GM21529 (cell line): ENCODE results near the gene GDF7.

Experiments used
- ATAC-seq: cut with Tn5 transposase; IDR thresholded peaks from one replicate; pipeline ENCODE4 v1.9.1; 2021; ENCODE audit not compliant: unreplicated experiment

Gene GDF7

DNA sequence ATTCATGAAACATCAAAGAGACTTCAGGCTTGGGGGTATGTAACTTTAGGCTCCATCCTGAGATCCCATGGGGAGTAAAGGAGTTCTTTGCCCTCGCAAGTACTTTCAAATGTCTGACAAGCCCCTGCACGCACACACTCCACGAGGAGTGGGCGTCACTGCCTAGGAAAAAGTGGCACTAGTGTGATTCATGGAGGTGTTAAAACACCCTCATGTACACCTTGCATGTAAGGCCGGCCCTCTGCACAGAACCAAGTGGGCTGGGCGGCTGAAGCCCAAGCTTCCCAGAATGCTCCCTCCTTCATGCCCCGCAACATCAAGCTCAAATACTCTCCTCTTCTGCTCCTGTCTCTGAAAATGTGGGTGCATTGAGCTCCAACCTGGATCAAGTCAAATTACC lies 23.9 kb upstream of the GDF7 start:
- no peak for ATAC-seq

DNA sequence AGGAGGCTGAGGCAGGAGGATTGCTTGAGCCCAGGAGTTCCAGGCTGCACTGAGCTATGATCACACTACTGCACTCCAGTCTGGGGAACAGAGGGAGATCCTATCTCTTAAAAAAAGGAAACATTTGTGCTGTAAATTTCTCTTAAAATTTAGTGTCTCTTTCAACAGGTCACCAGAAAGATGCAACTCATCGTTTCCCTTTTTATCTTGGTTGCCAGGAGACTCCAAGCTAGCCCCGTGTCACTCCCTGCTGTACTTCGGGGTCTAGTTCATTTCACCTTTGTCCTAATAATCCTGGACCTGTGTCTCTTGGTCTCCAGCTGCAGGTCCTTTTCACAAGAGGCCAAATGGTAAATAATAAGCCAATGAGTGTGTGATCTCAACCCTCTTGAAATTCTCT lies 23.1 kb upstream of the GDF7 start:
- ATAC-seq: no peak

DNA sequence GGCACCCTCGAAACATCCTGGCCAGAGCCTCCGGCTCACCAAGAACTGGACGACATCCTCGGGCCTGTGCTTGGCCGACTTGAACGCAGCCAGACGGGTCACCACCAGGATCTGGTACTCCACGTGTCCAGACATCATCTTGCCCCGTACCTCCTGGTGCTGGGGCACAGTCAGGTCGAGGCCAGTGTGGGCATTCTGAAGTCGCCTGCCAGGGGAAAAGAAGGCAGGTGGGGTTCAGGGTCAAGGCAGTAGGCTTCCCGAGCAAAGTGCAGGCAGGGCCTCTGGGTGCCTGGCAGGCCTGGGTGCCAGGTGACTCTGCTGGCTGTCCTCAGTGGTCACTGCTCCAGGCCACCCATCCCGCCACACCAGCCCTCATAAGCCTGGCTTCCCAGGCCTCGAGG lies 21.6 kb upstream of the GDF7 start:
- no peak for ATAC-seq

DNA sequence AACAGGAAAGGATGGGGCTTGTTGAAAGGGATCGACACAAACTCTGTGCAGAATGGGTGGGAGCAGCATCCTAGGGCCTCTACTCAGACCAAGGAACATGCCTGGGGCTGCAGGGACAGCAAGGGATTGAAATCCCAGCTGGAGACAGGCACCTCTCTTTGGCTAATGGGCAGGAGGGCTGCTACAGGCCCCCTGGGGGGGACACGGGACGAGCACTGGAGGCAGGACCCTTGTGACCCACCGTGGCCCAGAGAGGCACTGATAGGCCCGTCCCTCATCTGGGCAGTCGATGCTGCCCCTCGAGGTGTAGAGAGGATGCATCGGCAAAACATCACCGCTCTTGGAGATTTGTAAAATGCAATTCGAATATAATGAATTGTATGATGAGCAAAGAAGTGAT lies 21.2 kb upstream of the GDF7 start:
- ATAC-seq: no peak

DNA sequence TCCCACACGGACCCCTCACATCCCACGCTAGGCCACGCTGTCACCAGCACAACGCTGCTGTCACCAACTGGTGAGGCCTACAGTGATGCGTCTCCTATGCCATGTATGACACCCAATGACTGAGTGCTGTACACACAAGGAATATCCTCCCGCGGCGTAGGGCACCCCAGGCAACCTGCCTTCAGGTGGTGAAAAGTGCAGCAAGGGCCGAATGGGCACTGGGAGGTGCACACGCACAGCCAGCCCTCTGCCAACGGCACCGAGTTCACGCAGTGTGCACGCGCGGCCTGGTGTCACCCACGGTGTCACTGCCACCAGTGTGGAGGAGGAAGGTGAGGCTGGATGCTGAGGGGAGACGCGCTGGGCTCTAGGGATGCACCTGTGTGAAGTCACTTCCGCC lies 20.5 kb upstream of the GDF7 start:
- no peak for ATAC-seq

DNA sequence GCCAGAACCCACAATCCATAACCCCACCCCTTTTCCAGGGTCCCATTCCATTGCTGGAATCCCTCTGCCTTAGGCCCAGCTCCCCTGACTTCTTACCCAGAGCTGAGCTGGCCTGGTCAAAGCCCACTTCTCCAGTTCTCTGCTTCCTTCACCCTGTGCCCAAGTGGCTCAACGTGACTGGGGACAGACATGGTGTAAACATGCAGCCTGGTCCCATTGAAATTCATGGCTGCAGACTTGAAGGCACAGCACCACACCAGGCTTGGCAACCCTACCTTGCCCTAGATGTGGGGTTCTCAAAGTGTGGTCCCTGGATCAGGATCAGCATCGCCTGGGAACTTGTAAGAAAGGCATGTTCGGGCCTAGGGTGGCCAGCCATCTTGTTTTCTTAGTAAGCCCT lies 19.7 kb upstream of the GDF7 start:
- no peak for ATAC-seq

DNA sequence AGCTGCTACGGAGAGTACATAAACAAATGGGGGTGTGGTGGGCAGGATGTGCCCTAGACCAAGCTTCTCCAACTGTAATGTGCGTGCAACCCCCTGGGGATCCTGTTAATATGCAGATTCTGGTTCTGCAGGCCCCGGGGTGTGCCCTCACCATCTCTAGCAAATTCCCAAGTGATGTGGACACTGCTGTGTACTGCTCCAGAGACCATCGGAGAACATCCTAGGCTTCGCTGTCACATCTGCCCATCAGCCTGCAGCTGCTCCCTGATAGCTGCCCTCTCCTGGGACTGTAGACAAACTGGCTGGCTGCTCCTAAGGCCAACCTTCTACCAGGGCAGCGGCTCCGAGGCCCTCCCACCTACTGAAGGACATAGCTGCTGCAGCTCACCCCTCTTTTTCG lies 19.2 kb upstream of the GDF7 start:
- ATAC-seq: no peak

DNA sequence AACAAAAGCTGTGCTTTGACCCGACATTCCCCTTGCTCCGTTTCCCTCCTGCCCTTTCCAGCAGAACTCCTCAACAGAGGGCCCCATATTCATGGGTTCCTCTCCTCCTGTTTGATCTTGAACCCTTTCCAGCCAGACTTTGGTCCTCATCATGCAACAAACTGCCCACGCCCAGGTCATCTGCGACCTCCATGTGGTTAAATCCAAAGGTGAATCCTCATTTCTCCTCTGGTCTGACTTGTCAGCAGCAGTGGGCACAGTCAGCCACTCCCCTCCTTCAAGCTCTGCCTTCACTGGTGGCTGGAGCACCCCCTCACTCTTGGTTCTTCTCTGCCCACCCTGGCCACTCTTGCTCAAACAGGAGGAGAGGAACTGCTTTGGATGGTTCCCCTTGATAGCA lies 18.7 kb upstream of the GDF7 start:
- ATAC-seq: no peak

DNA sequence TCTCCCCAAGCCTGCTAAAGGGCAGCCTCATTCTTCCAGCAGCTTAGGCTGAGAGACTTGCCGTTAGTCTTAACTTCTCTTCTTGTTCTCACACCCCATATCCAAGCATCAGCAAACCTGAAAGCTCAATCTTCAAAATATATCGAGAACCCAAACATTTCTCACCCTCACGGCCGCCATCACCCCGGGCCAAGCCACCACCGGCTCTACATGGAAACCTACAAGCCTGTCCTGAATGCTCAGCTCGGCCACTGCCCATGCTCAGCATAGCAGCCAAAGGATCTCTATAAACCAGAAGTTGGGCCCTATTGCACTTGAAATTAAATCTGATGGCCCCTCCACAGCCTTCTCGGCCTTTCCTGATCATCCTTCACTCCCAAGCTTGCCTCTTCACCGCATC lies 18.1 kb upstream of the GDF7 start:
- no peak for ATAC-seq

DNA sequence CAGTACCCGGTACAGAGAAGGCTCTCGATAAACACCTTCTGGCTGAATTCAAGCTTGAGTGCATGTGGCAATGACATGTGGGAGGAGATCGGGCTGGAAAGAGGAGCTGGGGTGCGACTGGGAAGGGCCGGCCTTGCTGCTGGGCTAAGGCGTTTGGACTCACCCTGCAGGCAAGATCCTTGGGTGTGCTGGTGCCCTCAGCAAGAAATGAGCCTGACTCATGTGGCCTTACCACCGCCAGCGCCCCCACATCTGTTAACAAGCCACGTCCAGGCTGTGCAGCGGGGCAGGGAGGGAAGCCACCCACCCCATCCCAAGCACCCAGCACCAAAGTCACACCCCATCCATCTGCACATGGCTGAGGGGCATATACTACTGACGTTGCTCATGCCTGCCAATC lies 17.4 kb upstream of the GDF7 start:
- no peak for ATAC-seq

DNA sequence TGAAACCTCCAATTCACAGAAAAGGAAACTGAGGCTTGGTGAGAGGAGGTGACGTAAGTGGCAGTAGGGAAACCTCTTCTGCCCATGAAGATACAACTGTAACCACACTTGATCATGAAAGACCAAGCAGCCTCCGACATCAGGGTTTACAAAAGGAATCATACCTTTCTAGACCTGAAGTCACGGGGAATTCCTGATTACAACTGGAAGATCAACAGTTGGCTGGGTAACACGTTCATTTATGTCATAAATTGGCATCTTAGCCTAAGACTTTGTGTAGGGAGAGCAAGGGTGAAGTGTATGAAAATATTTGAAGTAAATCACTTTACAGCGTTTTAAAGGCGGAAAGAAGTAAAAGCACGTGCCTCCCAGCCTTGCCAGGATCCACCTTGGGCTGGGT lies 17.0 kb upstream of the GDF7 start:
- ATAC-seq: no peak

DNA sequence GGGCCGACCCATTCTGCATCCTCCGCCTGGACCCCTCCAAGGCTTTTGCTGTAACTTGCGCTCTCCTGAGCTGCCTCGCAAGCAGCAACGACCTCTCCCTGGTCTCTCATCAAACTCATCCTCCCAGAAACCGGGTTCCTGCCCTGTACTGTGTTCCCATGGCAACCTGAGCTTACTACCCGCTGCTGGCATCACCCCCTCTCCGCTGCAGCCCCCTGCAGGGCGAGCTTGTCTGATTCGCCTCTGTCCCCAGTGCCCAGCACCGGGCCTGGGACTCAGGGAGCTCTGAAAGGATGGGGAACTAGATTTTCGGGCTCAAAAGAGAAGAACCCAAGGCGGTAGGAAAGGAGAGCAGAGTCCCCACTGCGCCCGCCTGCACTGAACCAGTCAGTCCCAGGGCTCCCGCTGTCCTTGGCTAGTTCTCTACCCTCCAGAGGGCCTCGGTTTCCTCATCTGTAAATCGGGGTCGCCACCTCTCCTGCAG lies 16.5 kb upstream of the GDF7 start:
- peak; percentile 21 for ATAC-seq

DNA sequence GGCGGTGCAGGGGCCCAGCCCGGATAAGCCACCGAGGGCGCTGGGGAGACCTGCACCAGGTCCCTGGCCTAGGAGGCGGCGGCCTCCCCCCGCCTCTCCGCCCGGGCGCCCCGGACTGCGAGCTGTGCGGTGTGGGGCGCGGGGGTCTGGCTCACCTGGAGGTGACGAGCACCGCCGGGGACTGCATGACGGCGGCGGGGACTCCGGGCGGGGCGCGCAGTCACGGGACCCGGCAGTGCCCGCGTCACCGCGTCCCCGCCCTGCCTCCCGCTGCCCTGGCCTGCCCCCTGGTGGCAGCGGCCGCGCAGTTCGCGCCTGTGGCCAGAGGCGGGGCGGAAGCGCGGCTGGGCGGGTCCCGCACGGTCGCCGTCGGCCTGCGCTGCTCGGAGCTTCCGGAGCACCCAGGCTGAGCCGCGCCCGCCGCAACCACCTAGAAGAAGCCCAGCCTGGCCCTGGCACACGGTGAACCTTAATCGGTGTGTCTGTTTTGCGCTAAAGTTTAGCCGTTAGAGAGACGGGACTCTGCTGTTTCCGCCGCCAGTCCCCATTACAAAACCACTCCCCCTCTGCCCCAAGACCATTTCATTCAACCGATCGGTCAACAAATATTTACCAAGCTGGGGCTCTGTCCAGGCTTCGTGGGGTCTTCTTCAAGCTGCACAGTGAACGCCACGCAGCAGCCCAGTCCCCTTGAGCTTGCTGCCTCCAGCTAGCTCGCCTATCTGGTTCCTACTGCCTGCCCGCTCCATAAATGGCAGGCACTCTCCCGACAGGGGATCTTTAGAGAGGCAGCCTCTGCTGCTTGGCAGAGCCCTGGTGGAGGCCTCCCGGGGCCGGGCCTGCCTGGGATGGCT lies 15.8 kb upstream of the GDF7 start, which contains the start of gene HS1BP3:
HS1BP3 (minus strand) TSS at position 222 of the 854 bp plus-strand sequence; CDS start at position 187, 35 bp downstream.
- ATAC-seq: peak; percentile 94

DNA sequence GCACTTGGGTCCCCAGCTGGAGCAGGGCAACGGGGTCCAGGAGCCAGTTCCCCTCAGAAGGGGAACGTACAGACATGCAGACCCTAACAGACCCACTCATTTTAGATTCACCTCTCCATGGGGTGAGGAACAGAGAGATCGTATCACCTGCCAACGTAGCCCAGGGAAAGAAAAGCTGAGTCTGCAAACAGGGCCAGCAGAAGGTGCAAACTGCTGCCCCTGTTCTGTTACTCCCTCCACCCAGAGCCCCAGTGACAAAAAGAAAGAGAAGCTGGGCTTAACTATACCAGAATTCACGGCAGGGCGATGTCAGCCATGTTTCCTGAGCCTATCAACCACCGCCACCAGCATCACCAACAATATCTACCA lies 15.2 kb upstream of the GDF7 start:
- no peak for ATAC-seq

DNA sequence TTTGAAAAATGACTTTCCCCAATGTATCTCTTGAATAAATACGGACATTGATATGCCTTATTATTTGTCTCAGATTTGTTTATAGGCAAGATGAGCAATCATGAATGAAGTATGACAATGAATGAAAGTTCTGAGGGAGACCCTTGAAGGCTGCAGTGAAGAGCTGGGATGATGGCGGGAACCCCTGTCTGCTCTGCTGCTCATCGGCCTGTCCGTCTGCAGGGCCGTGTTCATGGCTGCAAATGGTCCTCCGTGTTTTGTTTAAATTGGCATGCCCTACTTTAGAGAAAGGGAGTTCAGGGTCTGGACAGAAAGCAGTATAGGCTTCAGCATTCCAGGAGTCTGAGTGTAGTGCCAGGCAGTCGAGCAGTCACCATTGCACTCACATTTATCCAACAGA lies 14.8 kb upstream of the GDF7 start:
- ATAC-seq: no peak

DNA sequence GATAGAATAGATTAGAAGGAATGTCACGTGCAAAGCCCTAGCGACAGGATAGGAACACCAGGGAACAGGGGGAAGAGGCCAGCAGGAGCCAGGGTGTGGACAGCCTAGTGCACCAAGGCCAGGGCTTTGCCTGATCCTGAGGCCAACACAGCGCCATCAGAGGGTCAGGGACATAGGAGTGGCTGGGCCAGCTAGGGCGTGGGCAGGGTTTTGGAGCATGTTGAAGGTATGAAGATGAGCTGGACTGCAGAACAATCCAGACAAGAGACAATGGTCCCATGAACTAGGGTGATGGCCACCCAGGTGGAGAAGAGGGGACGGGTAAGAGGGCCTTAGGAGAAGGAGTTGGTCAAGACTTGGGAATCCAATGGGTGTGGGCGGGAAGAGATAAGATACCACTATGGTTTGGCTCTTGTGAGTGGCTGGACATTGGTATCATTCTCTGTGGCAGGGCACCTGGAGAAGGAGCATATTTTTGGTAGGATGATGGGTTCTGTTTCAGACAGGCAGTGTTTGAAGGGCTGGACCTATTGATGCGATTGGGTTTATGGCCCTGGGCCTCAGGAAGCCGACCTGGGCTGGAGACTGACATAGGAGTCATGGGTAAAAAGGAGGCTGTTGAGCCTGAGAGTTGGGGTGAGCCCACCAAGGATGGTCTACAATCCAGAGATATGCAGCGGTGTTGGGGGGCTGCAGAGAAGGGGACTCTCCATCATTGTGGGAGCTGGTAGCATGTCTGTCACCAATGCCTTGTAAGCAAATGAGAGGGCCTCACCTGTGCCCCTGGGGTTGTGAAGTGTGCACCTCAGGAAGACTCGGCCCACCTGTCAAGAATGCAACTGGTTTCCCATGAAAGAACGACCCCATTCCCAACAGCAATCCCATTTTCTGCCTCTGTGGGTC lies 14.0 kb upstream of the GDF7 start:
- ATAC-seq: no peak

DNA sequence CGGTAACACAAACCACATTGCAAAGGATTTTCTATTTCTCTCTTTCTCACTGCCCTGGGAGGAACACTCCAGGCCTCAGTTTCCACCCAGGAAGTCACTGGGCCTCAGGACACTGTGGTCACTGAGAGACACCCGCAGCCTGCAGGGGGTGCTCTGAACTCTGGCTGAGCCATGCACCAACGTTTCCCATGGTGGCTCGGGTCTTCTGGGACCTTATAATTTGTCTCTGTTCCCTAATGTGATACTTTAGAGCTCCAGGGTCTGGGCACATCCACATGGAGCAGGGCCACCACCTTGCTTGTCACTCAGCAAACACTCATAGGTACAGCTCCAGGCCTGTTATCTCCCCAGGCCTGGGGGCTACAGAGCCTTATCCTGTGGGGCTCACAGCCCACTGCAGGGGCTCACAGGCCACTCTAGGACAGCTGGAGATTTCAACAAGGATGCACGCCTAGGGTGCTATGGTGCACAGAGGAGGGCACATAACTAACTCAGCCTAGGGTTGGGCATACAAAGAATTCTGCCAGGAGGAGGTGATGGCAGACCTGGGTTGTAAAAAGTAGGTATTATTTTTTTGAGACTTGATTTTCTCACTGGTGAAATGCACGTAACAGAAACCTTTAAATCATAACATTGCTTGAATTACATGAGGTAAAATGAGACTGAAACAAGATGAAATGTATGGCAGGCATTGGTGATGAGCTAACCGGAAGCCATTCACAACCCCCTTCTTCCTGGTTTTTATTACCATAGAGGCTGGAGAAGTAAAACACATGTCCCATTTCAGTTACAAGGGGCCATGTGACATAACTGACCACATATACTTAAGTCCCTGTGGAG lies 13.0 kb upstream of the GDF7 start:
- ATAC-seq: no peak

DNA sequence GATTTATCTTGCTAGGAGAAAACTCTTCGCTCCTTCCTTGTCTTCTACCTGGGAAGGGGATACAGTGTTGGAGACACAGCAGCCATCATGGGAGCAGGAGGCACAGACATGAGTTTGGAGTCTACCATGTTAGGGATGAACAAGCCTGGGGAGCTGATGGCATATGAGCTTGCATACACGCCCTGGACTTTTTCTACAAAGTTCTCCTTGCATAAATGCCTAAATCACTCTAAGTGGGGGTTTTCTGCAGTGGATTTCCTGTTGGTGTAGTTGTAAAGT lies 12.5 kb upstream of the GDF7 start:
- ATAC-seq: no peak

DNA sequence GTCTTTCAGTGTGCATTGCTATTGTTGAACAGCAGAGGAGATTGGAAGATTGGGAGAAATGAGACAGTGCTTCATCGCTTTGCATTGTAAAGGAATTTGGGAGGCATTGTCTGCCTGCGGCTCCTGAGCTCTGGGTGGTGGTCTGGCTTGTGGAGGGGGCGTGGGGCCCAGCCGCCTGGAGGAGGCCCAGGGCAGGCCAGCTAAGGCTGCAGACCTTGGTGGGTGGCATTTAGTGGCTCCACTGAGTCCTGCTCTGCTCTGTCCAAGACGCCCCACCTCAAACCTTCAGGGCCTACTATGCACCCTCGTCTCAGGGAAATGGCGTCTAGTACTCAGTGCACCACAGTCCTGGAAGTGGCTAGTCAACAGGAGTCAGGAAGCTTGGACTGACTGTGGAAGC lies 10.4 kb upstream of the GDF7 start:
- no peak for ATAC-seq

DNA sequence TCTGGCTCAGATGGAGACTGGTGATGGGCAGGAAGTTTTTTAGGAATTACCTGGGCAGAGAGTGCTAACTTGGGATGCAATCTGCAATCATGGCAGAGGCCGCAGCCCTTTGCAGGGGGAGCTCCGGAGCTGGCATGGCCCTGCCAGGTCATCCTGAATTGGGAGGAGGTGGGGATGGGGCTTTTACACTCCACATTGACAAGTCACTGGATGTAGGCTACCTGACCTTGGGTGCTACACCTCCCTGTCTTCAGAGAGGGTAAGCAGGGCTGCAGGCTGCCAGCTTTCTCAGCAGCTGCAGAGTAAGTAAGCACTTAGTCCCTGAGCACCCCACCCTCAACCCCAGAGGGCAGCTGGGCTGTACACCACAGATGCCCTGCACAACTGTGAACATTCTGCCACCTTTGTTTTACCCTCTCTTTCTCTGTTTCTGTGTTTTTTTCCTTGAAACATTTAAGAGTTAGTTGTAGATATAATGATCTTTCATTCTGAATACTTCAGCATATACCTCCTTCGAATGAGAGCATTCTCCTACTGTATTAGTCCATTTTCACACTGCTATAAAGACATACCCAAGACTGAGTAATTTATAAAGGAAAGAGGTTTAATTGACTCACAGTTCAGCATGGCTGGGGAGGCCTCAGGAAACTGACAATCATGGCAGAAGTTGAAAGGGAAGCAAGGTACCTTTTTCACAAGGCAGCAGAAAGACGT lies 9.3 kb upstream of the GDF7 start:
- ATAC-seq: no peak
